Suppressor macrophage treated with lipopolysaccharide for 1 hour (primary cell): Measurements from ENCODE around the gene ZNF106.
A peak's percentile ranks its signal among the peaks of the same experiment; 100 is the strongest.

ENCODE experiments used
- DNase-seq, 3 donors: peaks; one replicate each; pipeline ENCODE4 v3.0.0-alpha.2; 2020 to 2022

ZNF106 gene

GRCh38 chr15:42404461-42405235 lies 86.3 kb downstream of the ZNF106 start:
- DNase-seq = no peak

GRCh38 chr15:42403389-42403788 lies 87.6 kb downstream of the ZNF106 start:
- no peak for DNase-seq

- DNase-seq = peak; percentile 62 to 71 (median 64)
Measured at GRCh38 chr15:42402455-42403205, 88.3 kb downstream of the ZNF106 start.

GRCh38 chr15:42401544-42402454 lies 89.1 kb downstream of the ZNF106 start:
- DNase-seq = peak in 1 of 3 donors; percentile 4

GRCh38 chr15:42395838-42396237 lies 95.1 kb downstream of the ZNF106 start:
- no peak for DNase-seq

- DNase-seq = no peak
Measured at GRCh38 chr15:42394106-42394505, 96.8 kb downstream of the ZNF106 start.

GRCh38 chr15:42392309-42393024 lies 98.5 kb downstream of the ZNF106 start:
- DNase-seq = no peak

- DNase-seq = no peak
Measured at GRCh38 chr15:42387603-42388002, 103.3 kb downstream of the ZNF106 start.

- no peak for DNase-seq
Measured at GRCh38 chr15:42385980-42386700, 104.8 kb downstream of the ZNF106 start.

- DNase-seq = peak; percentile 42 to 51 (median 43)
Measured at GRCh38 chr15:42385206-42385979, 105.5 kb downstream of the ZNF106 start.

- no peak for DNase-seq
Measured at GRCh38 chr15:42384597-42384996, 106.3 kb downstream of the ZNF106 start.

- DNase-seq = no peak
Measured at GRCh38 chr15:42378011-42378410, 112.9 kb downstream of the ZNF106 start.

GRCh38 chr15:42375941-42376340 lies 115.0 kb downstream of the ZNF106 start:
- no peak for DNase-seq

GRCh38 chr15:42375252-42375651 lies 115.7 kb downstream of the ZNF106 start:
- DNase-seq = no peak

- DNase-seq = no peak
Measured at GRCh38 chr15:42374810-42375209, 116.1 kb downstream of the ZNF106 start.

GRCh38 chr15:42373936-42374335 lies 117.0 kb downstream of the ZNF106 start:
- no peak for DNase-seq

- DNase-seq = no peak
Measured at GRCh38 chr15:42373274-42373673, 117.7 kb downstream of the ZNF106 start.

- DNase-seq = peak in 2 of 3 donors; percentile 11 to 23
Measured at GRCh38 chr15:42371096-42371495, 119.8 kb downstream of the ZNF106 start.

GRCh38 chr15:42368096-42368495 lies 122.8 kb downstream of the ZNF106 start:
- no peak for DNase-seq

GRCh38 chr15:42367041-42367440 lies 123.9 kb downstream of the ZNF106 start:
- DNase-seq = peak; percentile 84 to 90 (median 89)
